HG03095 (cell line): ENCODE measurements around the gene CTNNBIP1.
"Not testable (repeated sequence)": the region's sequence is repeated elsewhere in the genome, so short reads cannot be mapped to it uniquely, and the experiment has no call there.

Source experiments
- ATAC-seq: cut with Tn5 transposase; IDR thresholded peaks from one replicate; pipeline ENCODE4 v1.9.1; 2021; ENCODE audit warnings: moderate library complexity; ENCODE audit not compliant: unreplicated experiment

CTNNBIP1 gene

GRCh38 chr1:9809100-9809510 lies 101.0 kb downstream of the CTNNBIP1 start:
- no peak for ATAC-seq

- no peak for ATAC-seq
These were observed 101.6 kb downstream of the CTNNBIP1 start for GRCh38 chr1:9808459-9808858.

- no peak for ATAC-seq
These were observed 102.5 kb downstream of the CTNNBIP1 start for GRCh38 chr1:9807541-9807940.

- ATAC-seq = not testable (repeated sequence)
These were observed 104.1 kb downstream of the CTNNBIP1 start for GRCh38 chr1:9805972-9806371.

- no peak for ATAC-seq
These were observed 105.0 kb downstream of the CTNNBIP1 start for GRCh38 chr1:9805006-9805508.

- not testable (repeated sequence) for ATAC-seq
These were observed 106.8 kb downstream of the CTNNBIP1 start for GRCh38 chr1:9803003-9803918.

- no peak for ATAC-seq
These were observed 108.2 kb downstream of the CTNNBIP1 start for GRCh38 chr1:9801909-9802308.
